ENCODE data around the gene KLK12. TPM values are rescaled to one million over a fixed set of nuclear protein-coding genes. Genes with fewer than 3 reads are reported as not detected.

KLK12 gene
- total RNA-seq, 4 donors from 2014 or later, result 0.41 TPM; not detected in 3

DNA sequence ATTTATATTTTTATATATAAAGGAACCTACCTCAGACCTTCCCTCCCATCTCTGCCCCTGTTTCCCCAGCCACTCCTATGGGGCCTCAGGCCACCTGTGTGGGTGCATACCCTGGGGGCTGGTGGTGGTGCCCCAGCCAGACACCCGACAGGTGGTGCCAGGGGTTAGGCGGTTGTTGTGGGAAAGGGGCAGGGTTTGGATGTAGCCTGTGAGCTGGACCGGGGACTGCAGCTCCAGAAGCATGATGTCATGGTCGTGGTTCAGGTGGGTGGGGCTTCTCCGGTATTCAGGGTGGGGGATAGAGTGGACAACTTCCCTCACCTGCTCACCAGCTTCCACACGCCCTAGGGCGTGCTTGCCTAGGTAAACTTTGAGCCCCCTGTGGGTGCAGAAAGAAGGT lies 24.9 kb upstream of the KLK12 start:
- WGBS, 2 donors (ENCODE audit: low coverage in 1 of 2), result 50 to 63% methylated on average over 1 to 7 of the region's 7 CpGs
- H3K27me3 ChIP-seq, result peaks cover 24% of the 10 kb centered on the region
- no peak overlapping the region for H3K27ac ChIP-seq
- in situ Hi-C loops (cut with MboI; ENCODE audit: low pct_ligation_motif_present in 1 of 4, low pct_unique_long_range_greater_than_20kb in 1 of 4, low sequenced_read_pairs in 3 of 4), result no loop called here
- intact Hi-C loops (cut with DNase I; ENCODE audit: low total_unique reads), result no loop called here
- H3K4me3 ChIP-seq, result no peak overlapping the region
- H3K9me3 ChIP-seq, result no peaks in the 10 kb centered on the region
- DNase-seq, result no peak
- H3K36me3 ChIP-seq, result no peaks in the 10 kb centered on the region
- TF ChIP-seq POLR2A (IDR thresholded peaks at IDR 0.05) (no peak), POLR2AphosphoS5 (IDR thresholded peaks at IDR 0.05) (no peak), EP300 (IDR thresholded peaks at IDR 0.05; ENCODE audit: low read depth) (no peak)
- TF ChIP-seq, protein P1, sequence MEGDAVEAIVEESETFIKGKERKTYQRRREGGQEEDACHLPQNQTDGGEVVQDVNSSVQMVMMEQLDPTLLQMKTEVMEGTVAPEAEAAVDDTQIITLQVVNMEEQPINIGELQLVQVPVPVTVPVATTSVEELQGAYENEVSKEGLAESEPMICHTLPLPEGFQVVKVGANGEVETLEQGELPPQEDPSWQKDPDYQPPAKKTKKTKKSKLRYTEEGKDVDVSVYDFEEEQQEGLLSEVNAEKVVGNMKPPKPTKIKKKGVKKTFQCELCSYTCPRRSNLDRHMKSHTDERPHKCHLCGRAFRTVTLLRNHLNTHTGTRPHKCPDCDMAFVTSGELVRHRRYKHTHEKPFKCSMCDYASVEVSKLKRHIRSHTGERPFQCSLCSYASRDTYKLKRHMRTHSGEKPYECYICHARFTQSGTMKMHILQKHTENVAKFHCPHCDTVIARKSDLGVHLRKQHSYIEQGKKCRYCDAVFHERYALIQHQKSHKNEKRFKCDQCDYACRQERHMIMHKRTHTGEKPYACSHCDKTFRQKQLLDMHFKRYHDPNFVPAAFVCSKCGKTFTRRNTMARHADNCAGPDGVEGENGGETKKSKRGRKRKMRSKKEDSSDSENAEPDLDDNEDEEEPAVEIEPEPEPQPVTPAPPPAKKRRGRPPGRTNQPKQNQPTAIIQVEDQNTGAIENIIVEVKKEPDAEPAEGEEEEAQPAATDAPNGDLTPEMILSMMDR (IDR thresholded peaks at IDR 0.05), result no peak
- H3K4me1 ChIP-seq, result peaks cover 0 to 2% (median under 1%) of the 10 kb centered on the region in 4 donors

DNA sequence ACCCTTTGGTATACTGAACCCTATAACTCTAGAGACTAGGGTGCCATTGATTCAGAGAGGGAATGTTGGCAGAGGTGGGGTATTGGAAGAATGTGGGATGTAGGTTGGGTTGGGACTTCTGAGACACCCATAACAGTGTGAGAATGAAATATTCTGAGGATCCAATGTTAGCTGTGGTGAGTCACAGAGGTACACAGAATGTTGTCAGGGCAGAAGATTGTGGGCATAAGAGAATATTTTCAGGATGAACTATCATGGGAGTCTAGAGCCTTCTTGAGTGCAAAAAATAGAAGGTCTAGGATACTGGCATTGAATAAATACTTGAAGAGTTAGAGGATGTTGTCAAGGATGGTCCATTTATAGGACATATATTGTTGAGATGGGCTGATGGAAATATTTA lies 21.1 kb upstream of the KLK12 start:
- no peaks in the 10 kb centered on the region for H3K36me3 ChIP-seq
- H3K4me1 ChIP-seq, result no peaks in the 10 kb centered on the region
- no peak overlapping the region for H3K4me3 ChIP-seq
- in situ Hi-C loops (cut with MboI; ENCODE audit: low pct_ligation_motif_present in 1 of 4, low pct_unique_long_range_greater_than_20kb in 1 of 4, low sequenced_read_pairs in 3 of 4) (no loop called here), intact Hi-C loops (cut with DNase I; ENCODE audit: low total_unique reads) (no loop called here)
- no peaks in the 10 kb centered on the region for H3K9me3 ChIP-seq
- TF ChIP-seq, protein P1 (IDR thresholded peaks at IDR 0.05), result no peak
- no peak for TF ChIP-seq POLR2A (IDR thresholded peaks at IDR 0.05)
- TF ChIP-seq EP300 (IDR thresholded peaks at IDR 0.05; ENCODE audit: low read depth), result no peak
- no peak for TF ChIP-seq POLR2AphosphoS5 (IDR thresholded peaks at IDR 0.05)
- DNase-seq, result no peak
- H3K27ac ChIP-seq, result no peak overlapping the region
- H3K27me3 ChIP-seq, result peaks cover 17% of the 10 kb centered on the region

GRCh38 chr19:51047031-51047335 lies 12.2 kb upstream of the KLK12 start:
- H3K27me3 ChIP-seq, result peaks cover 3% of the 10 kb centered on the region
- intact Hi-C loops (cut with DNase I; ENCODE audit: low total_unique reads), result no loop called here
- H3K36me3 ChIP-seq, result no peaks in the 10 kb centered on the region
- TF ChIP-seq EP300 (IDR thresholded peaks at IDR 0.05; ENCODE audit: low read depth) (no peak), POLR2AphosphoS5 (IDR thresholded peaks at IDR 0.05) (no peak), POLR2A (IDR thresholded peaks at IDR 0.05) (no peak)
- TF ChIP-seq, protein P1 (IDR thresholded peaks at IDR 0.05), result no peak
- H3K9me3 ChIP-seq, result no peaks in the 10 kb centered on the region
- H3K27ac ChIP-seq, result no peak overlapping the region
- no peak for DNase-seq
- 16 to 33% methylated on average over 1 to 4 of the region's 4 CpGs for WGBS, 2 donors (ENCODE audit: low coverage in 1 of 2)
- H3K4me1 ChIP-seq, result no peaks in the 10 kb centered on the region
- in situ Hi-C loops (cut with MboI; ENCODE audit: low pct_ligation_motif_present in 1 of 4, low pct_unique_long_range_greater_than_20kb in 1 of 4, low sequenced_read_pairs in 3 of 4), result no loop called here
- no peak overlapping the region for H3K4me3 ChIP-seq

DNA sequence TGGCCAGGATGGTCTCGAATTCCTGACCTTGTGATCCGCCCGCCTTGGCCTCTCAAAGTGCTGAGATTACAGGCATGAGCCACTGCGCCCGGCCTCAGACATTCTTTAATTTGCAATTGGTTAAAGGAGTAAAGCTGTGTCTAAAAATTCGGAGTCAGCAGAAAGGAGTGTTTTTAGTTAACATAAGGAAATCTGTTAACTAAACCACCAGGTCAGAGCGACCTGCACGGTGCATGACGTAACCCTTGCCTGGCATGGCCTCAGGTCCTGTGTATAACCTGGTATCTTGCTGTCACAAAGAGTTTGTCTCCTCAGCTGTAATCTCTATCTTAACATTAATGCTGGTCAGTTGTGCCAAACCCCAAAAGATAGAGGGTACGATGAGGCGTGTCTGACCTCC lies 9.5 kb upstream of the KLK12 start:
- Histone ChIP-seq H3K4me1 (no peaks in the 10 kb centered on the region), H3K9me3 (no peaks in the 10 kb centered on the region), H3K36me3 (no peaks in the 10 kb centered on the region), H3K27me3 (peaks cover 3% of the 10 kb centered on the region), H3K4me3 (no peak overlapping the region), H3K27ac (no peak overlapping the region)
- in situ Hi-C loops (cut with MboI; ENCODE audit: low pct_ligation_motif_present in 1 of 4, low pct_unique_long_range_greater_than_20kb in 1 of 4, low sequenced_read_pairs in 3 of 4) (no loop called here), intact Hi-C loops (cut with DNase I; ENCODE audit: low total_unique reads) (no loop called here)
- 83 to 84% methylated on average over 3 to 11 of the region's 11 CpGs for WGBS, 2 donors (ENCODE audit: low coverage in 1 of 2)
- TF ChIP-seq POLR2A (IDR thresholded peaks at IDR 0.05), result no peak
- TF ChIP-seq, protein P1 (IDR thresholded peaks at IDR 0.05), result no peak
- TF ChIP-seq POLR2AphosphoS5 (IDR thresholded peaks at IDR 0.05), result no peak
- TF ChIP-seq EP300 (IDR thresholded peaks at IDR 0.05; ENCODE audit: low read depth), result no peak
- DNase-seq, result no peak
